NCI-H748 treated with DMSO at 0.1 percent for 48 hours (cell line): ENCODE data around the gene FBXL12.
A peak's percentile ranks its signal among the peaks of the same experiment; 100 is the strongest.
"Not testable (repeated sequence)": the region's sequence is repeated elsewhere in the genome, so short reads cannot be mapped to it uniquely, and the experiment has no call there.

Experiments
- DNase-seq: peaks from one replicate; lab custom pipeline; 2025; lab: John Stamatoyannopoulos, UW

Gene FBXL12

GRCh38 chr19:9792206-9793070 lies 26.4 kb downstream of the FBXL12 start:
- peak; percentile 83 for DNase-seq

- DNase-seq: peak; percentile 90
These were observed 27.2 kb downstream of the FBXL12 start for GRCh38 chr19:9791552-9792205.

GRCh38 chr19:9791073-9791367 lies 27.9 kb downstream of the FBXL12 start:
- DNase-seq: not testable (repeated sequence)

GRCh38 chr19:9789579-9789978 lies 29.3 kb downstream of the FBXL12 start:
- DNase-seq: not testable (repeated sequence)

GRCh38 chr19:9789066-9789465 lies 29.8 kb downstream of the FBXL12 start:
- DNase-seq: no peak

- DNase-seq: not testable (repeated sequence)
These were observed 30.3 kb downstream of the FBXL12 start for GRCh38 chr19:9788604-9789003.

GRCh38 chr19:9786819-9787218 lies 32.1 kb downstream of the FBXL12 start:
- no peak for DNase-seq

- no peak for DNase-seq
These were observed 32.5 kb downstream of the FBXL12 start for GRCh38 chr19:9786342-9786741.

- DNase-seq: peak; percentile 89
These were observed 33.2 kb downstream of the FBXL12 start for GRCh38 chr19:9785367-9786331.

GRCh38 chr19:9784163-9784496 lies 34.7 kb downstream of the FBXL12 start:
- not testable (repeated sequence) for DNase-seq

- DNase-seq: no peak
These were observed 36.5 kb downstream of the FBXL12 start for GRCh38 chr19:9782338-9782737.

- peak; percentile 78 for DNase-seq
These were observed 50.4 kb downstream of the FBXL12 start, which contains the start of gene ZNF846 for GRCh38 chr19:9768175-9769112. ZNF846 (minus strand) TSS chr19:9768738; CDS start chr19:9764950, 3,788 bp downstream.
